WTC11 (cell line): ENCODE results near the gene ZNF579.

Experiments used
- NR3C1 ChIP-seq: sonication (generic); formaldehyde crosslinking; conservative IDR thresholded peaks from 2 replicates; pipeline ENCODE4 v1.8.1; 2023; ENCODE audit warnings: low read depth, mild to moderate bottlenecking, missing genetic modification reagents
- TF ChIP-seq, protein P1 (sequence below): fragments of 200-600 bp; IDR thresholded peaks from 2 replicates; pipeline ENCODE4 v1.8.0; 2022; ENCODE audit warnings: antibody characterized with exemption

DNA sequence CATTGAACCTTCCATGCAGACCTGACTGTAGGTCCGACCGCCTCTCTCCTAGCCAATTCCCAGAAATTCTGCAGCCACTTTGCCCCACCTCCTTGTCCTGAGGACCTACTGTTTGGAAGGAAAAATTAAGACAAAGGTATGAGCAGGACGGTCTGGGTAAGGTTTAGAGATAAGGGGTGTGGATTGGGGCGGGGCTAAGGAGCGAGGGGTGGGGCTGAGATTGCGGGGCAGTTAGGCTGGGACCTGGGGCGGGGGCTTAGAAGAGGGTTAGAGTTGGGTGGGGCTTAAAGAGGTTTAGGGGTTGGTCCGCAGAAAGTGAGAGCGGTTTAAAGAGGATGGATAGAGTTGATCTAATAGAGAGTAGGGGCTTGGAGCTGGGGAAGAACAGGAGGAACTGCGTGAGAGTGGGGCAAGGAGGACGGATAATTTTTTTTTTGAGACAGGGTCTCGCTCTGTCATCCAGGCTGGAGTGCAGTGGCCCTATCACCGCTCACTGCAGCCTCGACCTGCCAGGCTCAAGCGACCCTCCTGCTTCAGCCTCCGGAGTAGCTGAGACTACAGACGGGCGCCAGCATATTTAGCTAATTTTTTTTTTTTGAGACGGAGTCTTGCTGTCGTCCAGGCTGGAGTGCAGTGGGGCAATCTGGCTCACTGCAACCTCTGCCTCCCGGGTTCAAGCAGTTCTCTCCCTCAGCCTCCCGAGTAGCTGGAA lies 23.1 kb upstream of the ZNF579 start:
- TF ChIP-seq, protein P1, sequence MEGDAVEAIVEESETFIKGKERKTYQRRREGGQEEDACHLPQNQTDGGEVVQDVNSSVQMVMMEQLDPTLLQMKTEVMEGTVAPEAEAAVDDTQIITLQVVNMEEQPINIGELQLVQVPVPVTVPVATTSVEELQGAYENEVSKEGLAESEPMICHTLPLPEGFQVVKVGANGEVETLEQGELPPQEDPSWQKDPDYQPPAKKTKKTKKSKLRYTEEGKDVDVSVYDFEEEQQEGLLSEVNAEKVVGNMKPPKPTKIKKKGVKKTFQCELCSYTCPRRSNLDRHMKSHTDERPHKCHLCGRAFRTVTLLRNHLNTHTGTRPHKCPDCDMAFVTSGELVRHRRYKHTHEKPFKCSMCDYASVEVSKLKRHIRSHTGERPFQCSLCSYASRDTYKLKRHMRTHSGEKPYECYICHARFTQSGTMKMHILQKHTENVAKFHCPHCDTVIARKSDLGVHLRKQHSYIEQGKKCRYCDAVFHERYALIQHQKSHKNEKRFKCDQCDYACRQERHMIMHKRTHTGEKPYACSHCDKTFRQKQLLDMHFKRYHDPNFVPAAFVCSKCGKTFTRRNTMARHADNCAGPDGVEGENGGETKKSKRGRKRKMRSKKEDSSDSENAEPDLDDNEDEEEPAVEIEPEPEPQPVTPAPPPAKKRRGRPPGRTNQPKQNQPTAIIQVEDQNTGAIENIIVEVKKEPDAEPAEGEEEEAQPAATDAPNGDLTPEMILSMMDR: no peak
- TF ChIP-seq NR3C1 (CRISPR knock-in tag): no peak
